GM19328 (cell line): ENCODE results near the gene FKBP1B.
"Not testable (repeated sequence)": the region's sequence is repeated elsewhere in the genome, so short reads cannot be mapped to it uniquely, and the experiment has no call there.

ENCODE experiments used
- ATAC-seq: cut with Tn5 transposase; IDR thresholded peaks from one replicate; pipeline ENCODE4 v1.9.1; 2021; ENCODE audit warnings: mild to moderate bottlenecking, moderate library complexity; ENCODE audit not compliant: unreplicated experiment

The FKBP1B gene

DNA sequence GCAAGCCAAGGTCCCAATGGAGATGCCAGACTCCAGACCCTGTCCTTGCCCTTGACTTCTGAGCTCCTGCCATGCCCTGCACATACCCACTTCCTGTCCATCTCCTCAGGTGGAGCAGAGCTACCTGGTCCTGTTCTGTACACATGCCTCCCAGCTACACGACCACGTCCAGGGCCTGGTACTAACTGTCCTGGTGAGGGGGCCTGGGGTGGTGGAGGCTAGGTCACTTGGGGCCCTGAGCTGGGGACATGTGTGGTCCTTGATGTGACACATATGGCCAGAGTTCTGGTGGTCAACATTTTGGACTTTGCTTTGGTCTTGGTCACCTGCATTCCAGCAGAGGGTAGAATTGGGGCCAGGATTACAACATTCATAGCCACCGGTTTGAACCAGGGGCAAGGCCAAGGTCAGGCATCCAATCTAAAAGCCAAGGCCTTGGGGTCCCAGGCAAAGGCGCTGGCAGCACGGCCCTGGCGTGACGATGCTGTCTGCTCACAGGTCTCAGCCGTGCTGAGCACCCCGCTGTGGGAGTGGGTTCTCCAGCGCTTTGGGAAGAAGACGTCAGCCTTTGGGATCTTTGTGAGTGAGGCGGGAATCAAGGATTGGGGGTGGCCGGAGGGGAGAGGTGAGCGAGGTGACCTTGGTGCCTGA is 27.1 kb upstream of the FKBP1B start:
- ATAC-seq: no peak

DNA sequence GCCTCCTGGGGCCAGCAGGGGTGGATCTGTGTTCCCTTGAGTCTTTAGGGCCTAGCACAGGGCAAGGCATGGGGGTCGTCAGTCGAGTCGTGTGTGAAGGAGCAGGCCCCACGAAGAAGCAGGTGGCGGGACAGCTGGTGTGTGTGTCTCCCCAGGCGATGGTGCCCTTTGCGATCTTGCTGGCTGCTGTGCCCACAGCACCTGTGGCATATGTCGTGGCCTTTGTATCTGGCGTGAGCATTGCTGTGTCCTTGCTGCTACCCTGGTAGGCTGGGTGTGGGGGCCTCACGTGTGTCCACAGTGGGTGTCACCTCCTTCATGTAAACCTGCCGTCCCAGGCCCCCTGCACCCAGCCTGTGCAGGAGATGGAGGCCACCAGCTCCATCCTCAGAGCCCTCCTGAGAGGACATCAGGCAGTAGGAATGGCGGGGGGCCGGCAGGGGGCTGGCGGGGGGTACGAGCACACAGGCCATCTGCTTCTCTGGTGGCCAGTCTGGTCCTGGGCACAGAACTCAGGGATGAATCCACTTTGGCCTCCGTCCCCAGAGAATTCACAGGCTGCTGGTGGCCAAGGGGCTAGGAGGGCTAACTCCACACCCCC is 26.5 kb upstream of the FKBP1B start:
- no peak for ATAC-seq

GRCh38 chr2:24024018-24024417 is 25.5 kb upstream of the FKBP1B start:
- ATAC-seq: no peak

DNA sequence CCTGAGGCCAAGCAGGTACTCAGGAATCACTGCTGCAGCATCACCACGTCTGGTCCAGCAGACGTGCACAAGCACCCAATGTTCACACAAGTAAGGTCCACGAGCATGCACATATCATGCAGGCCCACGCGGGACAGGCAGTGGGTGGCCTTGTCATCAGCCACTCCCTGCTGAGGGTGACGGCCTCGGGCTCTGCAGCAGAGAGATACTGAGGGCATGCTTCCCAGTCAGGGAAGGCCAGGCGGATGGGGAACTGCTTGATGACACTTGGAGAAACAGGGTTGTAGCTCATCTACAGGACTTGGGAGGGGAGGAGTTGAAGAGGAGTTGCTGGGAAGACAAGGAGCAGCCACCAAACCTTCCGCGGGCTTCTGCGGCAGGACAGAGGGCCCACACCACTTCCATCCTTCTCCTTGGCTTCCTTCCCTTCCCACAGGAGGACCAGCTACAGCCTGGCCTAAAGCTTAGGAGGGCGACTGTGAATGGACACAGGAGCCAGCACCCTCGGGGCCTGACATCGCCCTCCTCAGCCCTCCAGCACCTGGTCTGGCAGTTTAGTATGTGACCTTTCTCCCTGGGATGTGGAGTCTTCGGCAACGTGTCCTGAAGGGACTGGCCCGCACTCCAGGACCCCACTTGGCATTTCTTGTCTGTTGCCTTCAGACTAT is 24.4 kb upstream of the FKBP1B start:
- ATAC-seq: no peak

DNA sequence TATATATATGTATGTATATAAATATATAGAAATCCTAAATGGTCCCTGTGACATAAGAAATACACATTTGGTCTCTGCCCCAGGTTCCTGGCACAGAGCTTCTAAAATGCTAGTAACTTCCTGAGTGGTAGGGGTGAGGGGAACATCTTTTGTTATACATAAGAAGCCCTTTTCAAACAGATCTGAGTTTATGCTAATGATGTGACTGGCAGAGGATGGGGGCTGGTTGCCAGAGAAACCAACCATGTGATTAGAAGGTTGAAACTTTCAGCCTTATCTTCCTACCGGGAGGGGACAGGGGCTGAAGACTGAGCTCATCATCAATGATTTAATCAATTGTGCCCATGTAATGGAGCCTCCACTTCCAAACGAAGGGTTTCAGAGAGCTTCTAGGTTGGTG is 23.3 kb upstream of the FKBP1B start:
- ATAC-seq: no peak

DNA sequence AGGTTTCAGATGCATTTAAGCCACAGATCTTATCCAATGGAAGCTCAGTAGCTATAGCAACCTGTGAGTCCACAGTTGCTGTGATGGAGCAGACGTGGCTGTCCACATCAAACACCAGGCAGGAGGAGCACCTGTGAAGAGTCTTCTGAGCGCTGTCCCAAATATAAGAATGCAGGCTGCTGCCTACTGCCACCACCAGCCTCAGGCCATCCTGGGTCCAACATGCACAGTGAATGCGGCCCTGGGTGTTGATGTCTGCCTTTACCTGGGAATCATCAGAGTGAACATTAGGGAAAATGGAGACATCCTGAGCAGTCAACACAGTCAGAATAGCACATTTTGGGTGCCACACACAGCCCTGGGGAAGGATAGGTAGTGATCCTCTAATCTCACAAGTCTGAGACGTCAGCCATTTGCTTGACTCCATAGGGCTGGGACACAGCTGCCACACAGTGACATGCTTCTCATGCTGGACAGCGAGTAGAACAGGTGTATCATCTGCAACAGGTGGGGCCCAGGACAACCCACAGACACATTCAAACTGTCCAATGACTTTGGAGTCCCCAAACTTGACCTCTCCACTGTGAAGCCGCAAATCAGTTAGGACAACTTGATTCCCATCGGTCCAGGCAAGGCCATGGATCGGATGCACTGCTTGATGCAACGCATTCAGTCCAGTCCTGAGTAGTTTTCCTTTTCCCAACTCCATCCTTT is 10.6 kb upstream of the FKBP1B start:
- ATAC-seq: no peak

DNA sequence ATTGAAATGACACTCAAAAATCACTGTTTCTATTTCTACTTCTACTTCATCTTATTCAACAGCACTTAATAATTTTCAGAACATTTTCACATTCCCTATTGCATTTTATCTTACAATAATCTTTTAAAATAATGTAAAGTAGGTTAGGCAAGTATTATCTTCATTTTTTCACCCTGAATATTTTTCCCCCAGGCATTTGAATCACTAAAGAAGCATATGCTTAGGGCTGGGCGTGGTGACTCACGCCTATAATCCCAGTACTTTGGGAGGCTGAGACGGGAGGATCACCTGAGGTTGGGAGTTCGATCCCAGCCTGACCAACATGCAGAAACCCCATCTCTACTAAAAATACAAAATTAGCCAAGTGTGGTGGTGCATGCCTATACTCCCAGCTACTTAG is 9.0 kb upstream of the FKBP1B start:
- no peak for ATAC-seq

- ATAC-seq: not testable (repeated sequence)
Observed at GRCh38 chr2:24043133-24043532, 6.4 kb upstream of the FKBP1B start.

DNA sequence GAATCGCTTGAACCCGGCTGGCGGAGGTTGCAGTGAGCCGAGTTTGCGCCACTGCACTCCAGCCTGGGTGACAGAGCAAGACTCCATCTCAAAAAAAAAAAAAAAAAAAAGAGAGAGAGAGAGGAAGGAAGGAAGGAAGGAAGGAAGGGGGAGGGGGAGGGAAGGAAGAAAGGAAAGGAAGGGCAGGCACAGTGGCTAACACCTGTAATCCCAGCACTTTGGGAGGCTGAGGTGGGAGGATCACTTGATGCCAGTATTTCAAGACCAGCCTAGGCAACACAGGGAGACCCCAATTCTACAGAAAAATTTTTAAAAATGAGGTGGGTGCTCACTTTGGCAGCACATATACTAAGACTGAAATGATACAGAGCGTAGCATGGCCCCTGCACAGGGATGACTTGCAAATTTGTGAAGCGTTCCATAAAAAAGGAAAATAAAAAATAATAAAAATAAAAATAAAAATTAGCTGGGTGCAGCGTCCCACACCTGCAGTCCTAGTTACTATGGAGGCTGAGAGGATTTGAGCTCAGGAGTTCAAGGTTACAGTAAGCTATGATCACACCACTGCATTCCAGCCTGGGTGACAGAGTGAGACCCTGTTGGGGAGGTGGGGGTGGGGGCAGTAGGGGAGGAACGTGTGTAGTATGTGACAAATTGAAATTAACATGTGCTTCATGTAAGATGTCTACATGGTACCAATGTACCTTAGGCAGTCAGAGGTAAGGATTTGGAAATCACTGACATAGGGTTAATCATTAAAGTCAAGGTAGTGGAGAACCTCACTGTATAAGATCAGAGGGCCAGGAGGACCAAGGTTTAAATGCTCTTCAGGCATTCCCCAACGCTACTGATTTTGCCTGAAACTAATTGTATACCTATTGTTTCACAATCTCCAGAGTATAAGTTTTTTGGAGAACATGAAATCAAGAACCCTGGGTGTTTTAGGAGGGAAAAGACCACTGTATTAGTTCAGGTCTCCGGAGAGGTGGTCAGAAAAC is 3.7 kb upstream of the FKBP1B start:
- ATAC-seq: no peak

GRCh38 chr2:24046599-24046929 is 3.0 kb upstream of the FKBP1B start:
- ATAC-seq: no peak

GRCh38 chr2:24046930-24047702 is 2.4 kb upstream of the FKBP1B start, which contains the start of gene WDCP:
Gene WDCP (minus strand): TSS chr2:24047391. CDS start chr2:24039494, 7,897 bp downstream.
- ATAC-seq: peak; percentile 100

DNA sequence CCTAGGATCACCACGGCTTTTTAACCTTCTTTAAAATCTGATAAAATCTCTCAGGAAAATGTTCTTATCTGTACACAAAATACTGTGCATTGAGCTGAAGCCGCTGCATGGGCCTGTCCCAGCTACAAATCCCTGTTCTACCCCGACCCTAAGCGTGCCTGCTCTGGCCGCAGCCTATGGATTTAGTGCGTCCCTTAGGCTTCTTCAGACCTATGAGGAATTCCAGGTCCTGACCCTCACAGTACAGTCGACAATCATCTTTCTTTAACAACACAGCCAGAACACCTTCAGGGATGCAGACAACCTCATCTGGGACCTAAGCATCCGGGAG is 1.9 kb upstream of the FKBP1B start:
- ATAC-seq: peak; percentile 3

DNA sequence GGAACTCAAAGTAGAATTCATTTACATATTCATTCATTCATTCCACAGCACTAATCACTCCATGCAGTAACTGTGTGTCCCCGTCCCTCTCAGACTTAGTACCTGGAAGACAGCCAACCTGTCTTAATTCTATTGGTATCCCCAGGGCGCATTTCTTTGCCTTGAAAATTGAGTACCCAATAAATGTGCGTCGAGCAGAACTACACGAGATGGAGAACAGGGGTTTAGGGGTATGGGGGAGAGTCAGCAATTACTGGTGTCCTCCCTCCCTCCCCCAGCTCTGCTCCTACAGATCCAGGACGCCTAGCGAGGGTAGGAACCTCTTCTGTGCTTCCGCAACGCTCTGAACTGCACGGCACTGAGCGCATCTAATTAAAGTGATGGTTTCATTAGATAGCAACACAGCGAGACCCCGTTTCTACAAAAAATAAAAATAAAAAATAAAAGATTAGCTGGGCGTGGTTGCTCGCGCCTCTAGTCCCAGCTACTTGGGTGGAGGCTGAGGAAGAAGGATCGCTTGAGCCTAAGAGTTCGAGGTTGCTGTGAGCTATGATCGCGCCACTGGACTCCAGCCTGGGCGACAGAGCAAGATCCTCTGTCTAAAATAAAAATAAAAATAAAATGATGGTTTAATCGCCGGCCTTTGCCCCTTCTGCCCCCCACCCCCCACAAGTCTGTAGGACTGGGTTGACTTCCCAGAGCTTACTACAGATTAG is 614 bp upstream of the FKBP1B start:
- no peak for ATAC-seq

GRCh38 chr2:24050041-24050979 is 769 bp downstream of the FKBP1B start:
- no peak for ATAC-seq

DNA sequence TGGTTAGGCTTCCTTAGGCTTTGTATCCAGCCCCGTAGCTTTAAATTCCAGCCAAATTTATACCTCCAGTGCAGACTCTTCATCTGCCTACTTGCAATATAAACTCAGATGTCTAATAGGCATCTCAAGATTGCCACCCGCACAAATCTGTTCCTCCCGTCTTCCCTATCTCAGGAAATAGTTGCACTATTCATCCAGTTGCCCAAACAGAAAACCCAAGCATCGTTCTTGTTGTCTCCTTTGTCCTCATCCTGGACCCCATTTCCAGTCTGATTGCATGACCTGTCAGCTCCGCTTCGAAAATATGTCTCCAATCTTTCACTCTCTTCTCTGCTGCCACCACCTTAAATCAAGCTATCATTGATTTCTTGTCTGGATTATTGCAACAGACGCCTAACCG is 2.3 kb downstream of the FKBP1B start:
- ATAC-seq: no peak

GRCh38 chr2:24052951-24053350 is 3.4 kb downstream of the FKBP1B start:
- ATAC-seq: no peak

- ATAC-seq: no peak
Observed at GRCh38 chr2:24054366-24055010, 4.9 kb downstream of the FKBP1B start.

DNA sequence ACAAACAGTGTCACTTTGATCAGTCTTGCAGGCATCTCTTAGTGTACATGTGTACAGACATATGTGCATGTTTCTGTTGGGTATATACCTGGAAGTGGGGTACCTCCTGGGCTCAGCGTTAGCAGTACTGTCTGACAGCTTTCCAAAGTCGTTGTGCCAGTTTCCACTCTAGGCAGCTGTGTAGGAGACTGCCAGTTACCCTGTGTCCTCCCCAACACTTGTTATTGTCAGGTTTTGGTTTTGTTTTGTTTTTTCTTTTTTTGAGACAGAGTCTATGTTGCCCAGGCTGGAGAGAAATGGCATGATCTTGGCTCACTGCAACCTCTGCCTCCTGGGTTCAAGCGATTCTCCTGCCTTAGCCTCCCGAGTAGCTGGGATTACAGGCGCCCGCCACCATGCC is 6.2 kb downstream of the FKBP1B start:
- ATAC-seq: no peak
